Esophagus muscularis mucosa (tissue), 4 donors: ENCODE results near the gene ZNF534. TPM values are rescaled to one million over a fixed set of nuclear protein-coding genes. Genes with fewer than 3 reads are reported as not detected.
"Not testable (repeated sequence)": the region's sequence is repeated elsewhere in the genome, so short reads cannot be mapped to it uniquely, and the experiment has no call there.

Experiments
- DNase-seq: peaks from one replicate; pipeline ENCODE4 v3.0.0-alpha.2; 2017; ENCODE audit errors: extremely low spot score
- H3K27ac ChIP-seq, 4 donors: fragments of 200-600 bp; sonication (generic); replicated peaks in 1 of 4; 1 replicate in 3 of 4; 2 replicates in 1 of 4; pipeline ENCODE4 v1.5.1; 2016 to 2019; ENCODE audit warnings: mild to moderate bottlenecking in 1 of 4
- H3K27me3 ChIP-seq, 4 donors: fragments of 200-600 bp; sonication (generic); one replicate each; pipeline versions ENCODE4 v1.5.1 to v1.6.0; 2016 to 2019
- H3K36me3 ChIP-seq, 4 donors: fragments of 200-600 bp; sonication (generic); one replicate each; pipeline ENCODE4 v1.5.1; 2016 to 2019
- H3K4me1 ChIP-seq, 4 donors: fragments of 200-600 bp; sonication (generic); one replicate each; pipeline ENCODE4 v1.5.1; 2016 to 2019
- H3K4me3 ChIP-seq, 4 donors: fragments of 200-600 bp; sonication (generic); 1 replicate in 2 of 4; 2 replicates in 2 of 4; pipeline ENCODE4 v1.5.1; 2016 to 2019; ENCODE audit warnings: mild to moderate bottlenecking in 4 of 4, moderate library complexity in 1 of 4
- H3K9me3 ChIP-seq, 4 donors: fragments of 200-600 bp; sonication (generic); 1 replicate in 3 of 4; 2 replicates in 1 of 4; pipeline ENCODE4 v1.5.1; 2016 to 2019
- EP300 ChIP-seq: sonication (generic); formaldehyde crosslinking; IDR thresholded peaks from one replicate; pipeline ENCODE4 v1.6.1; 2017; ENCODE audit warnings: antibody characterized with exemption
- POLR2A ChIP-seq: fragments of 450-650 bp; IDR thresholded peaks from one replicate; pipeline ENCODE4 v1.6.1; 2017; ENCODE audit warnings: antibody characterized with exemption, moderate library complexity, mild to moderate bottlenecking, low read depth
- POLR2AphosphoS5 ChIP-seq, 2 donors: sonication (generic); formaldehyde crosslinking; IDR thresholded peaks; one replicate each; pipeline ENCODE4 v1.6.1; 2017; ENCODE audit warnings: antibody characterized with exemption in 2 of 2
- WGBS: methylation state at CpG from one replicate; pipeline ENCODE4 v1.1.5; 2018; 5-methylcytosine and 5-hydroxymethylcytosine counted together
- intact Hi-C: fragments of 100-400 bp; cut with DNase I; formaldehyde crosslinking; loops from one replicate; pipeline ENCODE4 v1.15.1; 2023
- total RNA-seq, 4 donors: library from RNA; depleted of rRNA; stranded (reverse); fragments of >200 nt; gene quantifications; one replicate each; pipeline versions ENCODE4 v1.1.0 to v1.2.1, GENCODE V29; 2016
- TF ChIP-seq, protein P1 (sequence below), 3 experiments: fragments of 200-600 bp in 2 of 3; fragments of 450-650 bp in 1 of 3; sonication (generic) in 2 of 3; IDR thresholded peaks; one replicate each; pipeline ENCODE4 v1.5.1; 2017 to 2019; ENCODE audit warnings: antibody characterized with exemption in 3 of 3, mild to moderate bottlenecking in 2 of 3, moderate library complexity in 1 of 3

Gene ZNF534
- total RNA-seq, 4 donors from 2014 or later = 0.17 to 0.63 (median 0.43) TPM

- intact Hi-C loops = no loop called here
- H3K4me3 ChIP-seq = peak within 1 kb of the TSS; percentile 64 to 70 (median 68)
- peaks cover 23 to 31% (median 26%) of the 10 kb centered on the region in 4 donors for H3K36me3 ChIP-seq
- H3K9me3 ChIP-seq = peaks cover 0 to 93% (median 73%) of the 10 kb centered on the region in 4 donors
- H3K4me1 ChIP-seq = peaks cover 4 to 8% (median 7%) of the 10 kb centered on the region in 4 donors
- H3K27me3 ChIP-seq = peaks cover 0 to 8% (median 0%) of the 10 kb centered on the region in 4 donors
- DNase-seq = peak; percentile 93
- H3K27ac ChIP-seq = peak within 1 kb of the TSS in 1 of 4 donors; percentile 60
- WGBS = 3% methylated on average over 46 of the region's 48 CpGs
- TF ChIP-seq, protein P1, sequence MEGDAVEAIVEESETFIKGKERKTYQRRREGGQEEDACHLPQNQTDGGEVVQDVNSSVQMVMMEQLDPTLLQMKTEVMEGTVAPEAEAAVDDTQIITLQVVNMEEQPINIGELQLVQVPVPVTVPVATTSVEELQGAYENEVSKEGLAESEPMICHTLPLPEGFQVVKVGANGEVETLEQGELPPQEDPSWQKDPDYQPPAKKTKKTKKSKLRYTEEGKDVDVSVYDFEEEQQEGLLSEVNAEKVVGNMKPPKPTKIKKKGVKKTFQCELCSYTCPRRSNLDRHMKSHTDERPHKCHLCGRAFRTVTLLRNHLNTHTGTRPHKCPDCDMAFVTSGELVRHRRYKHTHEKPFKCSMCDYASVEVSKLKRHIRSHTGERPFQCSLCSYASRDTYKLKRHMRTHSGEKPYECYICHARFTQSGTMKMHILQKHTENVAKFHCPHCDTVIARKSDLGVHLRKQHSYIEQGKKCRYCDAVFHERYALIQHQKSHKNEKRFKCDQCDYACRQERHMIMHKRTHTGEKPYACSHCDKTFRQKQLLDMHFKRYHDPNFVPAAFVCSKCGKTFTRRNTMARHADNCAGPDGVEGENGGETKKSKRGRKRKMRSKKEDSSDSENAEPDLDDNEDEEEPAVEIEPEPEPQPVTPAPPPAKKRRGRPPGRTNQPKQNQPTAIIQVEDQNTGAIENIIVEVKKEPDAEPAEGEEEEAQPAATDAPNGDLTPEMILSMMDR (IDR thresholded peaks at IDR 0.05) = no peak
- no peak for TF ChIP-seq EP300
- TF ChIP-seq POLR2AphosphoS5 (IDR thresholded peaks at IDR 0.05) = peak; percentile 41 to 71
- TF ChIP-seq POLR2A = no peak
These were observed 24.6 kb downstream of the ZNF534 start, which contains the start of gene ZNF578 for GRCh38 chr19:52453324-52454094. Gene ZNF578, plus strand, starts transcription at chr19:52453553. Its CDS starts 48,293 bp downstream, at chr19:52501846.

- intact Hi-C loops = no loop called here
- 89% methylated on average over 14 of the region's 14 CpGs for WGBS
These were observed 36.0 kb downstream of the ZNF534 start for GRCh38 chr19:52464798-52465470.

DNA sequence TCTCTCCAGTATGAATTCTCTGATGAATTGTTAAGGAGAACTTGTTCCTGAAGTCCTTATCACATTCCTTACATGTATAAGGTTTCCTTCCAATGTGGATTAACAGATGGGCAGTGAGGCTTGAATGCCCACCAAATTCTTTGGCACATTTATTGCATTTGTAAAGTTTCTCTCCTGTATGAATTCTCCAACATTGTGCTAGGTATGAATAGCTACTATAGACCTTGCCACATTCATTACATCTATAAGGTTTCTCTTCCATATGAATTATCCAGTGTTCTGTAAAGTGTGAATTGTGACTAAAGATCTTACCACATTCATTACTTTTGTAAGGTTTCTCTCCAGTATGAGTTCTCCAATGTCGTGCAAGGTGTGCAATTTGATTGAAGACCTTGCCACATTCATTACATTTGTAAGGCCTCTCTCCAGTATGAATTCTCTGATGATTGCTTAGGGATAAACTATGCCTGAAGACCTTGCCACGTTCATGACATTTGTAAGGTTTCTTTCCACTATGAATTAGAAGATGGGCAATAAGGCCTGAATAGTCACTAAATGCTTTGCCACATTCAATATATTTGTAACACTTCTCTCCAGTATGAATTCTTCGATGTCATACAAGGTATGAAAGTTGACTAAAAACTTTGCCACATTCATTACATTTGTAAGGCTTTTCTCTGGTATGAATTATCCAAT, 44.9 kb downstream of the ZNF534 start:
- Histone ChIP-seq H3K9me3 (peaks cover 25 to 100% (median 100%) of the 10 kb centered on the region in 4 donors), H3K27ac (no peak overlapping the region), H3K4me3 (no peak overlapping the region), H3K4me1 (no peaks in the 10 kb centered on the region), H3K36me3 (peaks cover 0 to 6% (median 3%) of the 10 kb centered on the region in 4 donors), H3K27me3 (no peaks in the 10 kb centered on the region)
- no peak for TF ChIP-seq POLR2A
- 99% methylated on average over 3 of the region's 3 CpGs for WGBS
- intact Hi-C loops = no loop called here
- DNase-seq = no peak

More at GRCh38 chr19:52464798-52465470, 36.0 kb downstream of the ZNF534 start:
- Histone ChIP-seq H3K27me3 (no peaks in the 10 kb centered on the region), H3K4me3 (no peak overlapping the region), H3K27ac (no peak overlapping the region), H3K36me3 (peaks cover 5 to 39% (median 16%) of the 10 kb centered on the region in 4 donors), H3K9me3 (peaks cover 0 to 100% (median 89%) of the 10 kb centered on the region in 4 donors), H3K4me1 (no peaks in the 10 kb centered on the region)
- no peak for DNase-seq
- TF ChIP-seq POLR2AphosphoS5 (IDR thresholded peaks at IDR 0.05) = no peak
- no peak for TF ChIP-seq POLR2A
- TF ChIP-seq, protein P1 (IDR thresholded peaks at IDR 0.05) = no peak
- TF ChIP-seq EP300 = no peak

- WGBS = 97% methylated on average over 7 of the region's 7 CpGs
- peaks cover 25 to 100% (median 100%) of the 10 kb centered on the region in 4 donors for H3K9me3 ChIP-seq
- no peaks in the 10 kb centered on the region for H3K27me3 ChIP-seq
- H3K4me3 ChIP-seq = no peak overlapping the region
- intact Hi-C loops = no loop called here
- DNase-seq = no peak
- no peak overlapping the region for H3K27ac ChIP-seq
- peaks cover 0 to 6% (median 3%) of the 10 kb centered on the region in 4 donors for H3K36me3 ChIP-seq
- TF ChIP-seq, protein P1 (IDR thresholded peaks at IDR 0.05) = no peak
- TF ChIP-seq EP300 (no peak), POLR2AphosphoS5 (IDR thresholded peaks at IDR 0.05) (no peak), POLR2A (no peak)
- H3K4me1 ChIP-seq = no peaks in the 10 kb centered on the region
These were observed 45.6 kb downstream of the ZNF534 start for GRCh38 chr19:52474351-52475127.

GRCh38 chr19:52484111-52484743, 55.3 kb downstream of the ZNF534 start:
- H3K27ac ChIP-seq, H3K4me1 ChIP-seq, H3K27me3 ChIP-seq, DNase-seq, intact Hi-C loops, H3K4me3 ChIP-seq, H3K36me3 ChIP-seq: not testable (repeated sequence)
- 51% methylated on average over 7 of the region's 7 CpGs for WGBS
- peaks cover 0 to 88% (median 83%) of the 10 kb centered on the region in 4 donors for H3K9me3 ChIP-seq

GRCh38 chr19:52485064-52485463, 56.1 kb downstream of the ZNF534 start:
- DNase-seq, H3K4me3 ChIP-seq, H3K27ac ChIP-seq, H3K4me1 ChIP-seq, H3K27me3 ChIP-seq, intact Hi-C loops, H3K36me3 ChIP-seq: not testable (repeated sequence)
- 45% methylated on average over 7 of the region's 7 CpGs for WGBS
- peaks cover 0 to 87% (median 79%) of the 10 kb centered on the region in 4 donors for H3K9me3 ChIP-seq

DNA sequence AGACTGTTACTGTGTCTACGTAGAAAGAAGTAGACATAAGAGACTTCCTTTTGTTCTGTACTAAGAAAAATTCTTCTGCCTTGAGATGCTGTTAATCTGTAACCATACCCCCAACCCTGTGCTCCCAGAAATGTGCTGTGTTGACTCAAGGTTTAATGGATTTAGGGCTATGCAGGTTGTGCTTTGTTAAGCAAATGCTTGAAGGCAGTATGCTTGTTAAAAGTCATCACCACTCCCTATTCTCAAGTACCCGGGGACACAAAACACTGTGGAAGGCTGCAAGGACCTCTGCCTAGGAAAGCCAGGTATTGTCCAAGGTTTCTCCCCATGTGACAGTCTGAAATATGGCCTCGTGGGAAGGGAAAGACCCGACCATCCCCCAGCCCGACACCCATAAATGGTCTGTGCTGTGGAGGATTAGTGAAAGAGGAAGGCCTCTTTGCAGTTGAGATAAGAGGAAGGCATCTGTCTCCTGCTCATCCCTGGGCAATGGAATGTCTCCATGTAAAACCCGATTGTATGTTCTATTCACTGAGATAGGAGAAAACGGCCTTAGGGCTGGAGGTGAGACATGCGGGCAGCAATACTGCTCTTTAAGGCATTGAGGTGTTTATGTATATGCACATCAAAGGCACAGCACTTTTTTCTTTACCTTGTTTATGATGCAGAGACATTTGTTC, 56.8 kb downstream of the ZNF534 start:
- H3K4me1 ChIP-seq, H3K27ac ChIP-seq, H3K27me3 ChIP-seq, H3K4me3 ChIP-seq, H3K36me3 ChIP-seq, DNase-seq, intact Hi-C loops: not testable (repeated sequence)
- H3K9me3 ChIP-seq = peaks cover 0 to 82% (median 73%) of the 10 kb centered on the region in 4 donors
- 15% methylated on average over 8 of the region's 8 CpGs for WGBS
